Breast epithelium (tissue), 4 donors: Measurements from ENCODE around the gene HOXB9. TPM values are rescaled to one million over a fixed set of nuclear protein-coding genes. Genes with fewer than 3 reads are reported as not detected.

ENCODE experiments used
- DNase-seq, 2 donors: peaks; one replicate each; pipeline ENCODE4 v3.0.0-alpha.2; 2019; ENCODE audit warnings: low spot score in 2 of 2
- H3K27ac ChIP-seq, 2 donors: fragments of 200-600 bp; sonication (generic) in 1 of 2; one replicate each; pipeline ENCODE4 v1.5.1; 2016 to 2019; ENCODE audit warnings: mild to moderate bottlenecking in 1 of 2
- H3K27me3 ChIP-seq, 2 donors: fragments of 200-600 bp; sonication (generic) in 1 of 2; one replicate each; pipeline versions ENCODE4 v1.5.1 to v1.6.0; 2017 to 2019; ENCODE audit warnings: control low read depth in 1 of 2, mild to moderate bottlenecking in 1 of 2
- H3K36me3 ChIP-seq: fragments of 200-600 bp; one replicate; pipeline ENCODE4 v1.5.1; 2019
- H3K4me1 ChIP-seq, 2 donors: fragments of 200-600 bp; sonication (generic); one replicate each; pipeline ENCODE4 v1.5.1; 2016 to 2019; ENCODE audit warnings: control low read depth in 1 of 2
- H3K4me3 ChIP-seq, 3 donors: fragments of 200-600 bp; sonication (generic); 1 replicate in 2 of 3; 2 replicates in 1 of 3; pipeline ENCODE4 v1.5.1; 2016 to 2019; ENCODE audit warnings: mild to moderate bottlenecking in 3 of 3, moderate library complexity in 2 of 3
- H3K9me3 ChIP-seq, 2 donors: fragments of 200-600 bp; sonication (generic) in 1 of 2; one replicate each; pipeline ENCODE4 v1.5.1; 2016 to 2019; ENCODE audit warnings: control low read depth in 1 of 2
- CTCF ChIP-seq, 3 donors: fragments of 450-650 bp; IDR thresholded peaks; one replicate each; pipeline ENCODE4 v1.5.1; 2016 to 2017; ENCODE audit warnings: antibody characterized with exemption in 3 of 3, mild to moderate bottlenecking in 3 of 3, moderate library complexity in 3 of 3
- POLR2A ChIP-seq: fragments of 450-650 bp; IDR thresholded peaks from one replicate; pipeline ENCODE4 v1.6.1; 2016; ENCODE audit warnings: antibody characterized with exemption, mild to moderate bottlenecking, moderate library complexity
- POLR2AphosphoS5 ChIP-seq, 3 donors: sonication (generic); formaldehyde crosslinking; IDR thresholded peaks; one replicate each; pipeline ENCODE4 v1.6.1; 2017; ENCODE audit warnings: antibody characterized with exemption in 3 of 3
- intact Hi-C: fragments of 100-400 bp; cut with DNase I; formaldehyde crosslinking; loops from one replicate; pipeline ENCODE4 v1.15.1; 2023; ENCODE audit warnings: low total_unique reads
- total RNA-seq, 3 donors: library from RNA; depleted of rRNA; stranded (reverse); fragments of >200 nt; gene quantifications; one replicate each; pipeline ENCODE4 v1.1.0, GENCODE V29; 2016

The HOXB9 gene
- total RNA-seq, 3 donors from 2014 or later, result 0.32 to 0.44 (median 0.33) TPM

GRCh38 chr17:48630925-48631692, 5.0 kb upstream of the HOXB9 start:
- TF ChIP-seq POLR2A (no peak), CTCF (IDR thresholded peaks at IDR 0.05) (no peak), POLR2AphosphoS5 (IDR thresholded peaks at IDR 0.05) (no peak)
- Histone ChIP-seq H3K27me3 (peaks cover 10 to 100% of the 10 kb centered on the region in 2 donors), H3K27ac (no peak overlapping the region), H3K9me3 (no peaks in the 10 kb centered on the region), H3K4me1 (peaks cover 4 to 7% of the 10 kb centered on the region in 2 donors), H3K36me3 (no peaks in the 10 kb centered on the region), H3K4me3 (no peak overlapping the region)
- no peak for DNase-seq
- intact Hi-C loops, result no loop called here

- TF ChIP-seq POLR2A, result no peak
- no peak for TF ChIP-seq POLR2AphosphoS5 (IDR thresholded peaks at IDR 0.05)
- TF ChIP-seq CTCF (IDR thresholded peaks at IDR 0.05), result no peak
- peaks cover 11 to 100% of the 10 kb centered on the region in 2 donors for H3K27me3 ChIP-seq
- peaks cover 7 to 13% of the 10 kb centered on the region in 2 donors for H3K4me1 ChIP-seq
- no peak overlapping the region for H3K4me3 ChIP-seq
- intact Hi-C loops, result no loop called here
- no peak for DNase-seq
- no peak overlapping the region for H3K27ac ChIP-seq
- H3K36me3 ChIP-seq, result no peaks in the 10 kb centered on the region
- H3K9me3 ChIP-seq, result no peaks in the 10 kb centered on the region
Observed at GRCh38 chr17:48630009-48630924, 4.1 kb upstream of the HOXB9 start.

GRCh38 chr17:48629411-48629759, 3.2 kb upstream of the HOXB9 start:
- intact Hi-C loops, result no loop called here
- H3K9me3 ChIP-seq, result no peaks in the 10 kb centered on the region
- TF ChIP-seq POLR2A, result no peak
- TF ChIP-seq POLR2AphosphoS5 (IDR thresholded peaks at IDR 0.05), result no peak
- TF ChIP-seq CTCF (IDR thresholded peaks at IDR 0.05), result no peak
- no peak overlapping the region for H3K4me3 ChIP-seq
- peaks cover 16 to 100% of the 10 kb centered on the region in 2 donors for H3K27me3 ChIP-seq
- peaks cover 14 to 18% of the 10 kb centered on the region in 2 donors for H3K4me1 ChIP-seq
- DNase-seq, result no peak
- H3K27ac ChIP-seq, result no peak overlapping the region
- H3K36me3 ChIP-seq, result no peaks in the 10 kb centered on the region

GRCh38 chr17:48628649-48629410, 2.7 kb upstream of the HOXB9 start:
- H3K4me3 ChIP-seq, result no peak overlapping the region
- no peak overlapping the region for H3K27ac ChIP-seq
- no peaks in the 10 kb centered on the region for H3K9me3 ChIP-seq
- no peak for DNase-seq
- no peaks in the 10 kb centered on the region for H3K36me3 ChIP-seq
- H3K4me1 ChIP-seq, result peaks cover 14 to 18% of the 10 kb centered on the region in 2 donors
- H3K27me3 ChIP-seq, result peaks cover 16 to 100% of the 10 kb centered on the region in 2 donors
- intact Hi-C loops, result no loop called here
- no peak for TF ChIP-seq CTCF (IDR thresholded peaks at IDR 0.05)
- TF ChIP-seq POLR2A, result no peak
- TF ChIP-seq POLR2AphosphoS5 (IDR thresholded peaks at IDR 0.05), result no peak
